Endothelial cell (in vitro differentiated cells): ENCODE measurements around the gene ZRANB3. TPM values are rescaled to one million over a fixed set of nuclear protein-coding genes. Genes with fewer than 3 reads are reported as not detected.

ENCODE experiments used
- DNase-seq: peaks from one replicate; pipeline ENCODE4 v3.0.0; 2021; ENCODE audit warnings: low spot score
- H3K27ac Mint-ChIP-seq: one replicate; pipeline ENCODE4 v1.8.0; 2021; ENCODE audit warnings: mixed read lengths, inconsistent platforms; ENCODE audit not compliant: unreplicated experiment
- H3K27me3 Mint-ChIP-seq: one replicate; pipeline ENCODE4 v1.8.0; 2021; ENCODE audit warnings: mild to moderate bottlenecking, moderate library complexity, mixed read lengths, inconsistent platforms; ENCODE audit not compliant: unreplicated experiment
- H3K36me3 Mint-ChIP-seq: one replicate; pipeline ENCODE4 v1.8.0; 2021; ENCODE audit warnings: mild to moderate bottlenecking, low read depth, mixed read lengths, inconsistent platforms; ENCODE audit not compliant: unreplicated experiment
- H3K4me1 Mint-ChIP-seq: one replicate; pipeline ENCODE4 v1.8.0; 2021; ENCODE audit warnings: mild to moderate bottlenecking, mixed read lengths, inconsistent platforms; ENCODE audit not compliant: unreplicated experiment
- H3K4me3 Mint-ChIP-seq: one replicate; pipeline ENCODE4 v1.8.0; 2021; ENCODE audit warnings: mild to moderate bottlenecking, mixed read lengths, inconsistent platforms; ENCODE audit not compliant: unreplicated experiment
- H3K9me3 Mint-ChIP-seq: one replicate; pipeline ENCODE4 v1.8.0; 2021; ENCODE audit warnings: mixed read lengths, inconsistent platforms; ENCODE audit not compliant: unreplicated experiment
- CTCF ChIP-seq: fragments of 200-600 bp; sonication (generic); IDR thresholded peaks from one replicate; pipeline ENCODE4 v1.5.0; 2021; ENCODE audit warnings: antibody characterized with exemption; ENCODE audit not compliant: unreplicated experiment
- total RNA-seq: library from RNA; stranded (reverse); fragmentation: NEBNext Ultra II Directional; extraction: Animal tissue kit (Norgen Biotek cat#: 25700); gene quantifications from one replicate; pipeline ENCODE4 v1.2.1, GENCODE V29; 2021; ENCODE audit not compliant: unreplicated experiment

The ZRANB3 gene
- total RNA-seq, 1 donor from 2014 or later, result 9.4 TPM

DNA sequence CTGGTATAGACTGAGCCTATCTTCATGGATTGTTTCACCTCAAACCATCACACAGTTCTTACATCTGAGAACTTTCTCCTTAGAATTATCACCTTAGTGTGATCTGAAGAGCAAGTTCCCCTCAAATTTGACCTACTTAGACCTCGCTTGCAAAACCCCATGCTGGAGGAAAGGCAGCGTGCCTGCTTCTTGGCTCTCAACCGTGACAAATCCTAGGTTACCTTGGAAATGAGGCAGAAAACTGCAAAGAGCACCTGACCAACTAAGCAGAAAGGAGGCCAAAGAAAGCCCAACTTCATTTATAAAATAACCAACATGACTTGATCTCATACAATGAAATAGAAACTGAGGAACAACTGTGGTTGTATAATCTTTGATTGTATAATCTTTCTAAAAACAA lies 332.5 kb downstream of the ZRANB3 start:
- Mint-ChIP-seq H3K4me3 (no peak overlapping the region), H3K27ac (no peak overlapping the region), H3K9me3 (no peaks in the 10 kb centered on the region), H3K36me3 (peaks cover 4% of the 10 kb centered on the region), H3K27me3 (peaks cover 3% of the 10 kb centered on the region), H3K4me1 (no peaks in the 10 kb centered on the region)
- DNase-seq, result no peak
- no peak for TF ChIP-seq CTCF

- no peak overlapping the region for H3K27ac Mint-ChIP-seq
Measured at GRCh38 chr2:135190799-135191198, 340.2 kb downstream of the ZRANB3 start.

GRCh38 chr2:135189148-135189547 lies 341.9 kb downstream of the ZRANB3 start:
- H3K4me3 Mint-ChIP-seq, result no peak overlapping the region
- H3K9me3 Mint-ChIP-seq, result peaks cover 3% of the 10 kb centered on the region
- no peaks in the 10 kb centered on the region for H3K4me1 Mint-ChIP-seq
- no peak for TF ChIP-seq CTCF
- no peak for DNase-seq
- H3K36me3 Mint-ChIP-seq, result peaks cover 6% of the 10 kb centered on the region
- H3K27me3 Mint-ChIP-seq, result peaks cover 6% of the 10 kb centered on the region
- no peak overlapping the region for H3K27ac Mint-ChIP-seq

More at GRCh38 chr2:135190799-135191198, 340.2 kb downstream of the ZRANB3 start:
- no peak for TF ChIP-seq CTCF
- no peak overlapping the region for H3K4me3 Mint-ChIP-seq
- H3K4me1 Mint-ChIP-seq, result no peaks in the 10 kb centered on the region
- peaks cover 8% of the 10 kb centered on the region for H3K36me3 Mint-ChIP-seq
- peaks cover 3% of the 10 kb centered on the region for H3K9me3 Mint-ChIP-seq
- H3K27me3 Mint-ChIP-seq, result peaks cover 6% of the 10 kb centered on the region
- no peak for DNase-seq

- H3K27ac Mint-ChIP-seq, result no peak overlapping the region
- H3K36me3 Mint-ChIP-seq, result no peaks in the 10 kb centered on the region
- peaks cover 6% of the 10 kb centered on the region for H3K4me1 Mint-ChIP-seq
- H3K27me3 Mint-ChIP-seq, result peaks cover 5% of the 10 kb centered on the region
- H3K4me3 Mint-ChIP-seq, result no peak overlapping the region
- peaks cover 3% of the 10 kb centered on the region for H3K9me3 Mint-ChIP-seq
- TF ChIP-seq CTCF, result no peak
- no peak for DNase-seq
Measured at GRCh38 chr2:135187270-135187669, 343.7 kb downstream of the ZRANB3 start.

DNA sequence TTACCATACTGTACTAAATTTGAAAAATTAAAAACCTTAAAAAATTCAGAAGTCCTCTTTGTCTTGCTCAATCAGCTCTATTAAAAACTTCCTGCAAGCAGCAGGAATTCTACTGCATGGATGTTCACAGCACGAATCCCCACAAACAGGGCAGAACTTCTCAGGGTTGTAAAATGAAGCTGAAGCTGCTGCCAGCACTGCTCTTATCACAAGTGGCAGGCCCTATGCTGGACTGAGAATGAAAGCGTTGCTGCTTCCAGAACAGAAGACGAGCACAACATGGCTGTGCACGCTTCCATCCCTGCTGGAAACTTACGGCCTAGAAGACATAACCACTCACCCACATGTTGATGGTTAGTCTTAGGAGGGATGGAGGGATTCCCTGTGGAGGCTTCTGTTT lies 345.0 kb downstream of the ZRANB3 start:
- Mint-ChIP-seq H3K9me3 (no peaks in the 10 kb centered on the region), H3K27me3 (peaks cover 7% of the 10 kb centered on the region), H3K27ac (no peak overlapping the region), H3K36me3 (no peaks in the 10 kb centered on the region), H3K4me3 (no peak overlapping the region), H3K4me1 (peaks cover 18% of the 10 kb centered on the region)
- TF ChIP-seq CTCF, result no peak
- no peak for DNase-seq
